Muscle of leg (tissue), 11 donors: Measurements from ENCODE around the gene VSIG10. TPM values are rescaled to one million over a fixed set of nuclear protein-coding genes. Genes with fewer than 3 reads are reported as not detected.
"Not testable (repeated sequence)": the region's sequence is repeated elsewhere in the genome, so short reads cannot be mapped to it uniquely, and the experiment has no call there.

Source experiments
- DNase-seq: peaks from one replicate; pipeline ENCODE4 v3.0.0; 2013
- H3K27ac ChIP-seq: one replicate; pipeline ENCODE4 v1.5.1; 2013; ENCODE audit warnings: mild to moderate bottlenecking, low read length, control low read depth
- H3K27me3 ChIP-seq: one replicate; pipeline ENCODE4 v1.6.1; 2013; ENCODE audit warnings: low read length; ENCODE audit not compliant: control insufficient read depth, insufficient read depth
- H3K36me3 ChIP-seq: one replicate; pipeline ENCODE4 v1.6.1; 2013; ENCODE audit warnings: low read length; ENCODE audit not compliant: control insufficient read depth, insufficient read depth
- H3K4me1 ChIP-seq: one replicate; pipeline ENCODE4 v1.6.1; 2013; ENCODE audit warnings: low read length; ENCODE audit not compliant: control insufficient read depth, insufficient read depth
- H3K4me3 ChIP-seq: one replicate; pipeline ENCODE4 v1.5.1; 2013; ENCODE audit warnings: low read length, control low read depth
- H3K9me3 ChIP-seq: replicated peaks from 2 replicates; pipeline ENCODE4 v1.6.1; 2013; ENCODE audit warnings: low read depth, low read length; ENCODE audit not compliant: control insufficient read depth
- WGBS: methylation state at CpG from one replicate; pipeline ENCODE4 v1.1.5; 2013; ENCODE audit warnings: missing lambda C conversion rate; ENCODE audit not compliant: insufficient coverage; 5-methylcytosine and 5-hydroxymethylcytosine counted together
- polyA plus RNA-seq, 8 donors: library from polyadenylated mRNA; unstranded; fragments of 120-200 nt; gene quantifications; one replicate each; pipeline versions ENCODE4 v1.2.1 to v1.2.3, GENCODE V29; 2013; ENCODE audit warnings: inconsistent platforms in 1 of 8, low replicate concordance in 1 of 8; ENCODE audit not compliant: insufficient read length in 8 of 8, insufficient read depth in 1 of 8
- total RNA-seq: library from RNA; stranded (reverse); fragments of 120-200 nt; gene quantifications from one replicate; pipeline ENCODE4 v1.2.4, GENCODE V29; 2013

Gene VSIG10
- total and polyA plus RNA-seq, 9 donors: 7.7 to 14.7 (median 11.1) TPM

DNA sequence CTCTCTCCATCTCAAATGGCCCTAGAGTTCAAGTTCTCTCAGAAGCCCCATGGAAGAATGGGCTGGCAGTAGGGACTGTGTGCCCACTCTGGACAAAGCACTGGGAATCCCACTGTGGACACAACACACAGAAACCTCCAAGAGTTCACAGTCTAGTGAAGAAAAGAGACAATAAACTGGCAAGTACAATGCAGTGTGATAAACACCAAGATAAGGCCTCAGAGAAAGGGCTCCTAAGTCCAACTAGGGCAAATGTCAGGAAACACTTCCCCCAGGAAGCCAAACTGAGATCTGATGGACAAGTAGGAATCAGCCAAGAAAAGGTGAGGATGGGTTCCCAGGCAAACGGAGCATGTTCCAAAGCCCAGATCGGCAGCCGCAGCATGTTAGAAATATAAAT is 5.4 kb downstream of the VSIG10 start:
- DNase-seq: no peak
- no CpG with 5 or more reads among the region's 3 CpGs for WGBS
- H3K9me3 ChIP-seq: no peaks in the 10 kb centered on the region
- no peaks in the 10 kb centered on the region for H3K4me1 ChIP-seq
- H3K36me3 ChIP-seq: no peaks in the 10 kb centered on the region
- H3K4me3 ChIP-seq: no peak overlapping the region
- no peak overlapping the region for H3K27ac ChIP-seq
- H3K27me3 ChIP-seq: no peaks in the 10 kb centered on the region

DNA sequence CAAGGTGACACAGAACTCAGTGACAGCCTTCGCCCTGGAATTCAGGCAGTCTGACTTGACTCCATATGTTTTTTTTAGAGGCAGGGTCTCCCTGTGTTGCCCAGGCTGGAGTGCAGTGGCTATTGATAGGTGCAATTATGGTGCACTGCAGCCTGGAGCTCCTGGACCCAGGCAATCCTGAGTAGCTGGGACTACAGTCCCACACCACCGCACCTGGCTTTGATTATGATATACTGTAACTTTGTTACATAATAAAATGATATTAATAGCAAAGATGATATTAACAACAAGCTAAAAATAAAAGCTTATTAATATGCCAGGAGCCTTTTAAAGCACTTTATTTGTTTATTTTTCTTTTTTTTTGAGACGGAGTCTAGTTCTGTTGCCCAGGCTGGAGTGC is 9.8 kb downstream of the VSIG10 start:
- Histone ChIP-seq H3K27me3 (no peaks in the 10 kb centered on the region), H3K27ac (no peak overlapping the region), H3K36me3 (no peaks in the 10 kb centered on the region), H3K4me1 (no peaks in the 10 kb centered on the region), H3K4me3 (no peak overlapping the region), H3K9me3 (no peaks in the 10 kb centered on the region)
- WGBS: no CpG with 5 or more reads among the region's 3 CpGs
- DNase-seq: no peak

DNA sequence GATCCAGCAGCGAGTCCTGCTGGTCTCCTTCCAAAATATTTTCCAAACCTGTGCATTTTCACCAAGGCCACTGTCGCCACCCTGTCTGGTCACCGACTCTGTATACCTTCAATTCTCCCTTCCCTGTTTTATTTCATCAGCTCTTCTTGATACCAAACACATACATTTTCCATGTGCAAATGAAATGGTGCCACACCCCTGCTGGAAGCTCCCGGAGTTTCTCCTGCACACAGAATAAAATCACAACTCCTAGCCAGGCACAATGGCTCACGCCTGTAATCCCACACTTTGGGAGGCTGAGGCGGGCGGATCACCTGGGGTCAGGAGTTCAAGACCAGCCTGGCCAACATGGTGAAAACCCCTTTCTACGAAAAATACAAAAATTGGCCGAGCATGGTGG is 14.0 kb downstream of the VSIG10 start:
- WGBS: 82% methylated on average over 8 of the region's 9 CpGs
- no peak for DNase-seq
- Histone ChIP-seq H3K4me1 (no peaks in the 10 kb centered on the region), H3K4me3 (no peak overlapping the region), H3K9me3 (no peaks in the 10 kb centered on the region), H3K27ac (no peak overlapping the region), H3K36me3 (no peaks in the 10 kb centered on the region), H3K27me3 (no peaks in the 10 kb centered on the region)

DNA sequence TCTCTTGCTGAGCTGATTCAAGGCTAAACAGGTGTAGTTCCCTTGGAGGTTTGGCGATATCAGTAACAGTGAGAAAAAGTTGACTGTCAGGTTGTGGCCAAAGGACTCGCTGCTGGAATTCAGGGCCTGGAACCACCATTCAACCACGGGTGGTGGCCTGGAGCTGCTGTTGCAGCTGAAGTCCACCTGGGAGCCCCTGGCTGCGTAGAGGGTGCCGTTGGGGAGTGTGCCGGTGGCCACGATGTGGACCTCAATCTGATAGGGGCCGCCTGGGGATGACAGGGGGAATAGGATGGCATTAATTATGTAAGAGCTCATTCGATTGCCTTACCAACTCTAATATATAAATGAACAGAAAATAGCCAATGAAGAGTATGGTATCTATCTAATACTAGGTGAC is 21.6 kb downstream of the VSIG10 start:
- Histone ChIP-seq H3K4me1 (no peaks in the 10 kb centered on the region), H3K9me3 (peaks cover 2% of the 10 kb centered on the region), H3K4me3 (no peak overlapping the region), H3K27me3 (no peaks in the 10 kb centered on the region), H3K36me3 (peaks cover 4% of the 10 kb centered on the region), H3K27ac (no peak overlapping the region)
- 92% methylated on average over 3 of the region's 9 CpGs for WGBS
- DNase-seq: no peak

DNA sequence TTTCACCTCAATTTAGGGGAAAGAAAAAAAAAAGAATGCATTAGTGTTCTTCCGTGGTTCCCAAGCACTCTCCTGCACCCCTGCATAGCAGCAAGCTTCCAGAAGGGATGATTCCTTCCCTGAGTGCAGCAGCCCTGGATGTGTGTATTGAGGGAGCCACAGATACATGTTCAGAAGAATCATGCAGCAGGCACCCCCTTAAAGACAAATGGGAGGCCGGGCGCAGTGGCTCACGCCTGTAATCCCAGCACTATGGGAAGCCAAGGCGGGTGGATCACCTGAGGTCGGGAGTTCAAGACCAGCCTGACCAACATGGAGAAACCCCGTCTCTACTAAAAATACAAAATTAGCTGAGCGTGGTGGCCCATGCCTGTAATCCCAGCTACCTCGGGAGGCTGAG is 22.3 kb downstream of the VSIG10 start:
- WGBS: 100% methylated on average over 1 of the region's 9 CpGs
- not testable (repeated sequence) for H3K27me3 ChIP-seq, H3K9me3 ChIP-seq, H3K27ac ChIP-seq, H3K4me3 ChIP-seq, H3K4me1 ChIP-seq, DNase-seq, H3K36me3 ChIP-seq

DNA sequence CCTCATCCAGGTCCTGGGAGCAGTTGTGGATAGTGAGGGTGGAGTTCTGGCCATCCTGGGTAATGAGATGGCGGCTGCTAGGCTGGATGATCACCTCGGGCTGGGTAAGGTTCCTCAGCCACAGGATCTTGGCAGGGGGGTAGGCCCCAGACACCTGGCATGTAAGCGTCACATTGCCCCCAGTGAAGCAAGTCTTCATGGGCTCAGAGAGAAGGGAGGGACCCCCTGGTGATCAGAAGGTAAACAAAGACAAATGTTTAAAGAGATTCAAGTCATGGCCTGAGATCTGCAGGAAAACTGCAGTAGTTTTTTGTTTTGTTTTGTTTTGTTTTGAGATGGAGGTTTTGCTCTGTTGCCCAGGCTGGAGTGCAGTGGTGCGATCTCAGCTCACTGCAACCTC is 30.0 kb downstream of the VSIG10 start:
- DNase-seq: no peak
- H3K27ac ChIP-seq: no peak overlapping the region
- 60% methylated on average over 3 of the region's 4 CpGs for WGBS
- H3K27me3 ChIP-seq: no peaks in the 10 kb centered on the region
- H3K4me1 ChIP-seq: no peaks in the 10 kb centered on the region
- H3K9me3 ChIP-seq: peaks cover 2% of the 10 kb centered on the region
- no peak overlapping the region for H3K4me3 ChIP-seq
- peaks cover 4% of the 10 kb centered on the region for H3K36me3 ChIP-seq

DNA sequence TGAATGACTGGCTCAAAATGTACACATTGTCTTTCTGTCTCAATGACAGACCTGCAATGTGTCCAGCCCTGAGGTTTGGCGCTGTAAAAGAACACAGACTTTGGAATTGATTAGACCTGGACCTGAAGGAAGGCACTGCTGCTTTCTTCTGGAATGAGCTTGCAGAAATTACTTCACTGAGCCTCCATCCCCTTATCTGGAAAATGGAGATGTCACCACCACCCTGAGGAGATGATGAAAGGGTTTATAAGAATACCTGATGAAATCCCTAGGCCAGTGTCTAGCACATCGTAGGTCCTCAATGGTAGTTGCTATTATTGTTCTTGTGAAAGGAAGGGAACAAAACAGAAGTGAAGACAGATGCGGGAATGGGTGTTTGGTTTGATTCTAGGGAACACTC is 33.2 kb downstream of the VSIG10 start:
- H3K4me3 ChIP-seq: no peak overlapping the region
- H3K27ac ChIP-seq: no peak overlapping the region
- no peaks in the 10 kb centered on the region for H3K27me3 ChIP-seq
- H3K4me1 ChIP-seq: no peaks in the 10 kb centered on the region
- 60% methylated on average over 1 of the region's 3 CpGs for WGBS
- H3K9me3 ChIP-seq: no peaks in the 10 kb centered on the region
- DNase-seq: no peak
- H3K36me3 ChIP-seq: no peaks in the 10 kb centered on the region

DNA sequence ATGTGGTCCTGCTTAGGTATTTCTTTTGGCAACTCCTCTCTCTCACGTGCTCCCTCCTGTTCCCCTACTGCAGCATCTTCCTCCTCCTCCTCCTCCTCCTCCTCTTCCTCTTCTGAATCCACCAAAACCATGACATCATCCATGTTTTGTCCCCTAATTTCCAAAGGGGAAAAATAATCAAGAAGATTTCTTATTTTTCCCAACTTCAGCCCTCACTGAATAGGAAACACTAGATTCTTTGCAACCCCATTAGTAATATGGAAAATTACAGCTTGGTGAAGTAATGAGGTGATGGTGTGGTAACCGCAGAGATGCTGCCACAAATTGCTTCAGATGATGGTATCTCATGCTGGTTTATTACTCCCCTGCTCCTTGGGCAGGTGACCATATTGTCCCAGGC is 35.4 kb downstream of the VSIG10 start:
- WGBS: 40% methylated on average over 1 of the region's 2 CpGs
- DNase-seq: no peak
- Histone ChIP-seq H3K27ac (no peak overlapping the region), H3K36me3 (no peaks in the 10 kb centered on the region), H3K27me3 (no peaks in the 10 kb centered on the region), H3K9me3 (no peaks in the 10 kb centered on the region), H3K4me1 (no peaks in the 10 kb centered on the region), H3K4me3 (no peak overlapping the region)

DNA sequence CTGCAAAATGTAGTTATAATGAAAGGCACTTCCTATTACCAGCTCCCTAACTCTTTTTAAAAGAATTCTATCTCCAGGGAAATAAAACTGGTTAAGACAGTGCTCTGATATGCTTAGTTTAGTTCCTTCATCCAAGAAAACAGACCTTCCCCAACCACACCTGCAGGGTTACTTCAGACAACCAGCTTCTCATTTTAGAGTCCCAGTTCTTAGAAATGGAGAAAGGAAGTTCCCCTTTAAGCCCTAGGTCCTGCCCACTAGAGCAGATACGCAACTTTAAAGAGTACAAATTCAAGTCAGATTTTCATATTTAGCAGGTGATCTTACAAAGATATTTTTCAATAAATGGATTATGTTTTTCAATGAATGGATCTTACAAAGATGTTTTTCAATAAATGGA is 38.4 kb downstream of the VSIG10 start:
- DNase-seq: no peak
- Histone ChIP-seq H3K36me3 (no peaks in the 10 kb centered on the region), H3K27ac (no peak overlapping the region), H3K4me1 (peaks cover 8% of the 10 kb centered on the region), H3K9me3 (no peaks in the 10 kb centered on the region), H3K27me3 (no peaks in the 10 kb centered on the region), H3K4me3 (no peak overlapping the region)
- no CpG with 5 or more reads among the region's 1 CpG for WGBS

DNA sequence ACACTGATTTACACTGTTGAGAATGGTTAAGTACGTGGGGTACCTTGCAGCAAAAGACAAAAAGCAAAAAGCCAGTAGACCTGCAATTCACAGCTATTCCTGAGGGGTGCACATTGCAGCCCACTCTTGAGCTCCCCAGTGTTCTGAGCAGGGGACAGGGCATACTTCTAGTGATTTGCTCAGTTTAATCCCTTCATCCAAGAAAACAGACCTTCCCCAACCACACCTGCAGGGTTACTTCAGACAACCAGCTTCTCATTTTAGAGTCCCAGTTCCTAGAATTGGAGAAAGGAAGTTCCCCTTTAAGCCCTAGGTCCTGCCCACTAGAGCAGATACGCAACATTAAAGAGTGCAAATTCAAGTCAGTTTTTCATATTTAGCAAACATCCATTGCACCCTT is 39.2 kb downstream of the VSIG10 start:
- Histone ChIP-seq H3K27ac (no peak overlapping the region), H3K27me3 (no peaks in the 10 kb centered on the region), H3K4me1 (peaks cover 15% of the 10 kb centered on the region), H3K36me3 (no peaks in the 10 kb centered on the region), H3K9me3 (no peaks in the 10 kb centered on the region), H3K4me3 (no peak overlapping the region)
- 17% methylated on average over 1 of the region's 2 CpGs for WGBS
- DNase-seq: no peak

DNA sequence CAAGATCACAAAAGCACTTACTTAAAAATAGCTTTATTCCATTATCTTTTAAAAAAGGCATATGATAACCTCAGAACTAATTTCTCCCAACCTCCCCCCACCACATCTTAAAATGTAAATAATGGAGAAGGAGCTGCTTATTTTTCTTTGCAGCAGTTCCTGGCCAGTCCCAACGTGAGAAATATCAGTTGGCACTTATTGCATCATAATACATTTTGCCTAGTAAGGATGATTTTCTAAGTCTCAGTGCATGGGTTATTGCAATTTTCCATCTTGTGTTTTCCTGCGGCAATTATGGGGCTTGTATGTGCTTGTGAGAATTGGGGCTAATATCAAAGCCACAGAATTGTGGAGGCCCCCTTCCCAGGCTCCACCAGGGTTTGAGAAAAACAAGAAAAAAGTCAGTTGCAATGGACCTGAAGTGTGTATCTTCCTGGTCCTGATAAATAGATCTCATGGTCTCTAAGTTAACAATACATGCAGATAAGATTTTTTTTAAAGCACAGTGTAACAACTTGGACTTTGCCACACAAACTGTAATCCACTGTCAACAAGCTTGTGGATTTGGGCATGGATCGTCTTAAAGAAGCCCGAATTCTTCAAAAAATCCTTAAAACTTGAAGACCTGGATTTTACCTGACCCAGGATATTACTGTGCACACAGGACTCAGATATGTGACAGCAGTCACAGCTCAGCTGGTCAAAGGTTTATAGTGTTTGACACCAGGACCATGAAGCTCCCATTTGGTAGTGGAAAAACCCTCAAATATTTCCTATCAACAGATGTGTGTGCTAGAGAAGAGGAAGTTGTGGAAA is 40.0 kb downstream of the VSIG10 start:
- Histone ChIP-seq H3K9me3 (no peaks in the 10 kb centered on the region), H3K27me3 (no peaks in the 10 kb centered on the region), H3K4me1 (peaks cover 15% of the 10 kb centered on the region), H3K27ac (no peak overlapping the region), H3K4me3 (no peak overlapping the region), H3K36me3 (no peaks in the 10 kb centered on the region)
- WGBS: 92% methylated on average over 2 of the region's 4 CpGs
- DNase-seq: peak; percentile 41
